GM21526 (cell line): ENCODE data around the gene MTUS2.

Source experiments
- ATAC-seq: cut with Tn5 transposase; IDR thresholded peaks from one replicate; pipeline ENCODE4 v1.9.1; 2021; ENCODE audit warnings: moderate library complexity; ENCODE audit not compliant: unreplicated experiment, low FRiP score

The MTUS2 gene

DNA sequence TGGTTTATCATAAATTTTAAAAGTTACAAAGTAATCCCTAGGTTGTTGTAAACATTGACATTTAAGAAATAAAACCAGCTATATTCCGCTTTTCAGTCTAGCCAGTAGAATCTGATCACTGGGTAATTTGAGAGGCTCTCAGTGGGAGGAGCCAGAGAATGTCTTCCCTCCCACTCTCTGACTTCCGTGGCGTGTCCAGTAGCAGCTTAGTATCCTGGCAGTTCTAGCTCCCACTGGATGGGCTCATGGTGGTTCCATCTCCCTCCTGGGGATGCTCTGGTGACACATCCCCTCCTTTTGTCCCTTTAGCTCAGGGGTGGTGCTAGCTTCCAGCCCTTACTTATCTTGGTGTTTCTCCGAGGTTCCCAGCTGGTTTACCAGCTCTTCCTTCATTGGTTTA lies 34.5 kb downstream of the MTUS2 start:
- ATAC-seq: no peak

DNA sequence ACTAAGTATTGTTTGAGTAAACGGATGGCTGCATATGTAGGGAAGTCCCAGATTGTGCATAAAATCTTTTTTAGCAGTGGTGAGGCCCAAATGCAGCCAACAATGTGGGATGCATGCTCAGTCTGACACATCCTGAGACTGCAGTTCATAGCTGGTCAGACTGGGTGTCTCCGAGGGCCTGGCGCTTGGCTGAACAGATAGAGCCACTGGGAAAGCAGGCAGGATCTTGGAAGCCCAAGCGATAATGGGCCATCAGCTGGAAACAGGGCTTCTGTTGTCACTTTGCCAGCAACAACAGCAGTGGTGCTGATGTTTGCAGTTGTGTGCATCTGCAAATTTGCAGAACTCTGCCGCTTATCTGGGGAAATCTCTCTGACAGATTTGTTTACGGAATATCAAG lies 36.1 kb downstream of the MTUS2 start:
- no peak for ATAC-seq

DNA sequence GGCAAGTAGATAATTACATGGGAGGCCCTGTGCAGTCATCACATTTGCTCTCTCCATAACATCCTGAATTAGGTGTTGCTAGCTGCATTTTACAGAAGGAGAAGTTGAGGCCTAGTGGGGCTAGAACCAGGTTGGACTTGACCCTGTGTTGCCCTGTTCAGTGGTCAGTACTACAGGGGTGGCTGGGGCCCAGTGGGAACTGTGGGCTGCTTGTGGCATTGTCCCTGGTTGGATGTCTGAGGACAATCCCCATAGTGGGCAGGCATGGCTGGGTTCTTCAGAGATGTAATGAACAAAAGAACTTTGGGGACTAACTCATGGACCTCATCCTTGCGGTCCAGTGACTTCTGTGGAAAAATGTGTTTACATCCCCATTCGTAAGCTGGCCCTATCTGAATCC lies 38.9 kb downstream of the MTUS2 start:
- no peak for ATAC-seq

DNA sequence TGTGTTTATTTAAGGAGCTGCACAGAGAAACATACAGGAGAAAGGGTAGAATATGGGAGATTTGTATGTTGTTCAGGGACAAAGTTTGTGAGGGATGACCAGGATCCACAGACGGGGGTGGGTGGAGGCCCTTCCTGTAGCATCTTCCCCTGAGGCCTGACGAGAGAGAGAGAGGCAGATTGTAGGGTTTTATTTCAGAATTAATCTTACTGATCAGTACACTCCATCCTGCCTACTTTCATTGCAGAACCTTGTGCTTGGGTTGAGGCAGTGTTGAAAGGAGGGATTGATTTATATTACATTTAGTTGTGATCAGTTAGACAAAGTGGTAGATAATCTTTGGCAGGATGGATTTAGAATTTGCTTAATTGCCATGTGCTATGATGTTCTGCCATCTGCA lies 39.6 kb downstream of the MTUS2 start:
- ATAC-seq: no peak

DNA sequence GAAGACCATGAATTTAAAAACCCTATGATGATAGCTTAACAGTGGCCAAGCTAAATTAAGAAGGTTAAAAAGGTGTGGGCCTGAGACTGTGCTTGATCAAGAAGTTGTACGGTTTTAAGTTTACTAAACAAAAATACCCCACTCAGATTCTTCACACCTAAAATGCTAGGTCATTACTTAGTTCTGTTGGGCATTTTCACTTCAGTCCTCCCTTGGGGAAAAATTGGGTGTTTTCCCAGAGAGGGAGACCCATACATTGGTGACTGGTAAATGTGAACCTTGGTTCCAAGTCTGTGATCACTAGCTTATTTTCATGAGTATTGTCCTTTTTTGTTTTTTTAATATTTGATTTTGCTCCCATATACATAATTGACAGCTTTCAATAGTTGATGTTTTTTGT lies 44.4 kb downstream of the MTUS2 start:
- ATAC-seq: no peak

DNA sequence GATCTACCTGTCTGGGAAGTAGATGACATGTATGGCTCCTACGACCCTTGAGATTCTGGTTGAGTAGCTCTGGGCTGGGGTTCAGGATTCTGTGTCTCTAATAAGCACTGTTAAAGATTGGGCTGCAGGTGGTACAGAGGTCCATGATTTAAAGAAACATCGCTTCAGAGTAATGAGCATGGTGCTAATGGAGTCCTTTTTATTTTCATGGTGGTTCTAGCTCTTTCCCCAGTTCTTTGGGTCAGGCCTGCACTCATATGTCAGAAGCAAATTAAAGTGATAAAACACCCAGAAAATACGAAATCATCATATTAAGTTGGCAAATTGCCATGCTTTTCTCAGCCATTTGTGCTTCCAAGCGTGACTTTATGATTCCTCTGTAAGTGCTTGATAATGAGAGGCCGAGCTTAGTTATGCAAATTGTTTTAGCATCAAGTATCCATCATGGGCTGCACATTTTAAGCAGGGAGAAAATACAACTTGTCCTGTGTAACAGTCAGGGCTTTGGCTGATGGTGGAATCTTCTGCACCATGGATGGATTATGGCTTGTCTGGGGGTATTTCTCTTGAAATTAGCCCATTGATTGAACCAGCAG lies 45.1 kb downstream of the MTUS2 start:
- no peak for ATAC-seq

DNA sequence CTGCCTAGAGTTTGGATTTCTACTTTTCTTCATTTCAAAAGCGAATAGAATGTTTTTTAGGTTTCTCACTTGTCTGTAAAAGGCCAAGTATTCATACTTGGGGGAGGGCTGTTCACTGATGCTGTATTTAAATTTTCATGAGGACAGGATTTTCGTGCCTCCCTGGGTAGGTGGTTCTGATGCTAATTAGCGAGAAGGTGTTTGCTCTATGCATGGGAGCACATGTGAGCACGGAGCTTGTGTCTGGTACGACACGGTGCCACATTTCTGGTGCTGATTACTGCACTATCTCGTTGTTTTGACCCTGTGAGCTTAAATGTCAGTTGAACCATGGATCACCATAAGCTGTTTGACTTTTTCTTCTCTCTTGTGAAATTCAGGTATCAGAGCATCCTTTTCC lies 45.8 kb downstream of the MTUS2 start:
- ATAC-seq: no peak

DNA sequence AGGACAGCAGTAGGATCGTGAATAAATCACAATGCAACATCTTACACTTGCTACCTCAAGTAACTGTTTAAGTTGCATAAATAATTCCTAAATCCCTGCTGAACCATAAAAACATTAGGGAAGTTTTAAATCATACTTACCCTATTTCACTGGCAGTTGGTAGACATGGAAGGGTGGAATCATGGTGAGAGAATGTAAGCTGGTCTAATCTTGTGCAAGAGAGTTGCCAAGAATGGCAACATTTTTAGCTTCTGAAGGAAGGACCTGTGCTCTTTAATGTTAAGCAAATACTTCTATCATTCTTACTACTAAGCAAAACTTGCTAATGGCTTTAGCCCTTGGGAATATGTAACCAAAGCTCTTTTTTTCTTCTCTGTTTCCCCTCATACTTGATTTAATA lies 46.8 kb downstream of the MTUS2 start:
- ATAC-seq: no peak

DNA sequence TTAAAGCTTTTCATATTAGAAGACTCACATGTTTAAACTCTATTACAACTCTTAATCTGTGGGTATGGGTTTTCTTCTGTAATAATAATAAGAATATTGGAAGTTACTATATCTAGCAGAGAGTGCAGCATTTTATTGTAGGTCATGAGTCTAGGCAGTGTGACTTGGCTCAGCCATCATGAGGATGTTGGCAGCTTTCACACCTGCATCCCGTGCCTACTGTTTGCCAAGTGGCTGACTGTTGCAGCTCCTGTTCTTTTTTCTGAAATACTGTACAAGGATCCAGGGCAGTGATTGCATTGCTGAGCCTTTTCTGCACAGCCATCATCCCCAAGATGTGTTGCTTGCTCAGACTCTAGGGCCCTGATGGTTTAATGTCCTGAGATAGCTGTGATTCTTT lies 47.4 kb downstream of the MTUS2 start:
- ATAC-seq: no peak

DNA sequence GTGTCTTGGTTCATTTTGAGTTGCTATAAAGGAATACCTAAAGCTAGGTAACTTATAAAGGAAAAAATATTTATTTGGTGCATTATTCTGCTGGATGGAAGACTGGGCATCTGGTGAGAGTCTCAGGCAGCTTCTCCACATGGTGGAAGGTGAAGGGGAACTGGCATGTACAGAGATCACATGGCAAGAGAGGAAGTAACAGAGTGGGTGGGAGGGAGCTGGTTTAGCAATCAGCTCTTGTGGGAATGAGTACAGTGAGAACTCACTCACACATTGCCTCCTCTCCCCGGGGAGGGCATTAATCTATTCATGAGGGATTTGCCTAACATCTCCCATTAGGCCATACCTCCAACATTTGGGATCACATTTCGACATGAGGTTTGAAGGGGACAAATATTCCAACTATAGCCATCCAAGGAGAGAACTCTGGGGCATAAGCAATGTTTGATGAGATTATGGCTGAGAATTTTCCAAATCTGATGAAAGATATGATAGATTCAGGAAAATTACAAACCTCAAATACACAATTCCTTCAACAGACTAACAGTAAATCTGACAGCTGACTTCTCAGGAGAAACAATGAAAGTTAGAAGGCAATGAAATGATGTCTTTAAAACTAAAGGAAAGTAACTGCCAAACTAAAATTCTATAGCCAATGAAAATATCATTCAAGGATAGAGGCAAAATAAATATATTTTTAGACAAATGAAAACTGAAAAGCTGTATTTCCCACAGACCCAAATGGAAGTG lies 52.5 kb downstream of the MTUS2 start:
- ATAC-seq: no peak

DNA sequence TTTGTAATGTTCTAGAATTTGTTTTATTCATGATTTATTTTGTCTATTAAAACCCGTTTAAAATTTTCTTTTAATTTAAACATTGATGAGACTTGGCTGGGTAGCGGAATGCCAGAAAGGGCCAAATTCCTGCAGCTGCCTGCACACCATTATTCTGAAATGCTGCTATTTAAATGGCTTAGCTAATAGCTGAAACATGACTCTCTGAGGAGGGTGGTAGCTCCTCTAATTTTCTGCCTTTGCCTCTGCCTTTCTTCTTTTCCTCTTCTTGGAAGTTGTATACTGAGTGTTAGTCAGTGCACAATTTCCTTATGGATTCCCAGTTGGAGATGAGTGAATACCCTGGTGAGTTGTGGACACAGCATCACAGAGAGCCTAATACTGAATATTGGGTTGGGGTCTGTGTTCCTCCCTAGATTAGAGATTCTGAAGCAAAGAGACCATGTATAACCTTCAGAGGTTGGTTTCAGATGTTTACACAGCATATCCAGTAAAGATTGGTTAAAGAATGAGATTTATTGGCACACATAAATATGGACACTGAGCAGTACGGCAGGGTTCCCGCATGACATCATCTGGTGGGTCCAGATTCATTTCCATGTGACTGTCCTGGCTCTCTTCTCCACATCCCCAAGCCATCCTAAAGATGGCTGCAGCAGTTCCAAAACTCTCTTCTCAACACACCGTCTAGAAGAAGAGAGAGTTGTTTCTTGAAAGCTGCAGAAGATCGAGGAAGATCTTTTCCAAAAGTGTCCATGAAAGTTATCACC lies 55.9 kb downstream of the MTUS2 start:
- no peak for ATAC-seq

DNA sequence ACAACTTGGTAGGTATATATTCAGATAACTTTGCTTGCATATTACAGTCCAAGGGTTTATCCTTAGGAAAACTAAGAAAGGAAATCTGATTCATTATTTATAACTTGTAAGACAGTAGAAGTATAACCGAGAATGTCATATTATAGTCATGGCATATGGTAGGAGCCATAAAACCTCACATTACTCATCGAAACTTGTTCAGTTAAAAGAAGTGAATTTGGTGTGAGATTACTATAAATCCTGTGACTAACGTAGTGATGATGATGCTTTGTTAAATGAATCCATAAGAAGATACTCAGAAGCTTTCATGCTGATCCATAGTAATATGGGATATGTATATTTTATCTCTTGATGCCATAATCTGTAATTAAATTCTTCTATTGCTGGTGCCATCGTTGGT lies 57.3 kb downstream of the MTUS2 start:
- no peak for ATAC-seq

DNA sequence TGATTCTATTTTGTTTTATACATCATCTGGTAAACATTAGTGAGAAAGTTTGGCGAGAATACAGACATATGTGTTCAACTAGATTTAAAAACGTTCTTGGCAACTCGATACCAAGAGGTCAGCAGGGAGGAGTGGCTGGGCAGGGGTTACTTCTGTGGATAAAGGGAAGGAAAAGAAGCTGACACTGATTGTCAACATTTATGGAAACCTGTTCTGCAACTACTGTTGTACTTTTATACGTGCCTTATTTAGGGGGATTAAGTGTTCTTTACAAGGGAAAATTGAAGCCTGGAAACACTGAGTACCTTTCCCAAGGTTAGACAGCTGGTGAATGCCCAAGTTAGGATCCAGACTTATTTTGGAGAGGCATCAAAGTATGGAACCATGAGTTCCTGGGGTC lies 65.0 kb downstream of the MTUS2 start:
- ATAC-seq: no peak

DNA sequence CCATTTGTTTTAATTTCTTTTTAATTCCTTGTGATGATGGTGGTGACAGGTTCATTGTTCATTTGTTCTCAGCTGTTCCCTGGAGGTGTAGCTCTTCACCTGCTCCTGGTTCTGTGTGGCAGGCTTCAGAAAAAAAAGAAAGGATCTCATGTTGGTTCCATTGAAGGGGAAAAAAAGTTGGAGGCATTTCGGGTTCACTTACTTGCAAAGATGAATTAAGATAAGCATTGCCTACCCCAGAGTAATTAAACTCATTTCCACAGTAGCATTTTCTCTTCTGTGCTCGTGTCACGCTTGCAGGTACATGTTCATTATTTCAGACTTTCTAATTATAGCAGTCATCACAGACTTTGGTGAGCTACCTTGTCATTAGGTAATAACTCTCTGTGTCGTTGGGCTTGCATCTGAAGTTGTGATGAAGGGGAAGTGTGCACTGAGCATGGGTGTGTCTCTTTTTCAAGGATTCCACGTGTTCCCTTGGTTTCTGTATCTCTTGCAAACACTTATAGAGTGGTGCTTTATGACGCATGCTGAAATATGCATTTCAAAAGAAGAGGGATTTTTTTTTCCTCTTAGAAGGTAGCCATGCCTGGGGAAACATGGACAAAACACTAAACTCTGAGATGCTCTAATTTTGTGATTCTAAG lies 69.1 kb downstream of the MTUS2 start:
- no peak for ATAC-seq

DNA sequence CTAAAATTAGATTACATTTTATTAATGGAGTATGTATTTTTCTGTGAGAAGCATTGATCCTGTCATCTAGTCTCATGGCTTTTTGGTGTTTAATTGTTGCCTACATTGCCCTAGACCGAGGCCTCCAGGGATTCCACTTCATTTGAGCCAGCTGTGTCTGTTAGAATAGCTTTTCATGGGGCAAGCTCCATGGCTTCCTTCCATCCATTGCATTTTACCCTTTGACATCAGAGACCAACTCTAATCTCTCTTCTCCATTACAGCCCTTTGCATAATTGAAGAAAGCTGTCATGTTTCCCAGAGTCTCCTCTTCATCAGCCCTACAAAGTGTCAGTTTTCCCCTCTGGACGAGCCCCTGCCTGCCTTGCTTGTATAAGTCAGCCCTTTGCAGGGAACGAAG lies 70.6 kb downstream of the MTUS2 start:
- ATAC-seq: no peak

DNA sequence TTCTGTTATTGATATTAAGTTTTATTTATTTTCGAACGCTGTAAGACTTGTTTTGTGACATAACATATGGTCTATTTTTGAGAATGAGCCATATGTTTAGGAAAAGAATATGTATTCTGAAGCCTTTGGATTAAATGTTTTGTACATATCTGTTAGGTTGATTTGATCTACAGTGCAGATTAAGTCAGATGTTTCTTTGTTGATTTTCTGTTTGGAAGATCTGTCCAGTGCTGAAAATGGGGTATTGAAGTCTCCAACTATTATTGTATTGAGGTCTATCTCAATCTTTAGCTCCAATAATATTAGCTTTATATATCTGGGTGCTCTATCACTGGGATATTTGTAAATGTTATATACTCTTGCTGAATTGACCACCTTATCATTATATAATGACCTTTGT lies 97.9 kb downstream of the MTUS2 start:
- ATAC-seq: no peak

DNA sequence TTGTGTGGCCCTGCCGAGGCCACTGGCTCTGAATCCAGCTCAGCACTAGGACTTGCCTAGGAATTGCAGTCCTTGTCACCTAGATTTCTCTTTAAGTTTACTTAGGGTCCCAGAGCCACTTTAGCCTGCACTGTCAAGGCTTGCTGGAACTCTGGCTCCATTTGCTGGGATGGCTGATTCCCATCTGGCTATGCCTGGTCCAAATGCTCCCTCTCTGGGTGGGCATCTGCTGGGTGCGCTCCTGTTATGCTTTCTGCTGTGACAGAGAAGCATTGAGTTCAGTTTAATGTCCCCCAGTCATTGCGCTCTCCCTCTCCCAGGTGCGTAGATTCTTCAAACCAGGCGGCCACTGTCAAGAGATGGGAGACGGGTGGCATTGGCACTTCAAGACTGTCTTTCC lies 102.2 kb downstream of the MTUS2 start:
- no peak for ATAC-seq

DNA sequence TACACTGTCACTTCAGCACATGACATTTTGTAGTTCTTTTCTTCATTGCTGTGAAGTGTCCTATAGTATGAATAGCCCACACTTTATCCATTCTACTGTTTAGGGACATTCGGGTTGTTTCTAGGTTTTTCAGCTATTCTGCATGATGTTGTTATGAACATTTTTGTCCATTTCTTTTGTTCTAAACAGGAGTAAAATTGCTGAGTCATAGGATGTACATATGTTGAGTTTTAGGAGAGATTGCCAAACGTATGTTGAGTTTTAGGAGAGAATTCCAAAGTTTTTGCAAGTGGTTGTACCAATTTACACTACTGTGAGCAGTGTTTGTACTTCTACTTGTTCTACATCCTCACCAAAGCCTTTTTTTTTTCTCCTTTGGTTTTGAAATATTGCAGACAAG lies 115.0 kb downstream of the MTUS2 start:
- no peak for ATAC-seq

DNA sequence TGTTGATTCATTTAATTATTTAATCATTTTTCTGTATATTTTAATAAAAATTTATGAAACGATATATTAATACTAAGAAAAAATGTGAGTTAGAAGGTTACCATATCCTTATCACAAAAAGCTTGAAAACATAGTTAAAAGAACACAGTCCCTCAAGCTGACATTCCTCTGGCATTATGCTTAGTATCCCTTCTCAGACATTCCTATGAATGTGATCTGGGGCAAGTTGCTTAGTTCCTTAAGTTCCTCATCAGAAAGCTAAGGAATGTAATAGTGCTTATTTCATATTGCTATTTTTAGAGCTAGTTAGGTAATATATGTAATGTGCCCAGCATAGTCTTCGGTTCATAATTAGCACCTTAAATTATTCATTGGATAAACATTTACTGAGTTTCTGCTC lies 122.8 kb downstream of the MTUS2 start:
- no peak for ATAC-seq

DNA sequence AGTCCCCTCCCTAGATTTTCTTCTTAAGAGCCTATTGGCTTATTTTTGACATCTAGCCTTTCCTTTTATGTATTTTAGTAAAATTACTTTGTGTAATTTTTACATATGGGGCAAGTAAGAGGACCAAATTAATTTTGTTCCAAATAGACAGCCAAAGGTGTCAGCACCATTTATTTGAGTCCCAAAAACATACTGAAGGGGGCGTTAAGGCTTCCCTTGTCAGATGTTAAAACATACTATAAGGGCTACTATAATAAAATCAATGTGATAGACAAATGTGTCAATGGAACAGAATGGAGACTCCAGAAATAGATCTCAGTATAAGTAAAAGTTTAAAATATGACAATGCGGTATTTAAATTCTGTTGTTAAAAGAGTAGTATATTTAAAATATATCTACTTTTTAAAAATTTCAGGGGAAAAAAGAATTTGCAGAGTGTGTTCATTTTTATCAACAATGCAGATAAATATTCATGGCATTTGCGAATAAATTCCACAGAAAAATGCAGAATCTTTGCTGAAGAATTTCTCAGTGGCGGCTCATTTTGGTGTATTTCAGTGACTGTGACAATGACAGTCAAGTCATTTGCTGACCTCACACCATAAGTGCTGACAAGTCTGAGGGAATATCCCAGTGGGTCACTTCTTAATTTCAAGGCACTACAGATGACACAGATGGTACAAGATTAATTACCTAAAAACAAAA lies 133.7 kb downstream of the MTUS2 start:
- no peak for ATAC-seq

DNA sequence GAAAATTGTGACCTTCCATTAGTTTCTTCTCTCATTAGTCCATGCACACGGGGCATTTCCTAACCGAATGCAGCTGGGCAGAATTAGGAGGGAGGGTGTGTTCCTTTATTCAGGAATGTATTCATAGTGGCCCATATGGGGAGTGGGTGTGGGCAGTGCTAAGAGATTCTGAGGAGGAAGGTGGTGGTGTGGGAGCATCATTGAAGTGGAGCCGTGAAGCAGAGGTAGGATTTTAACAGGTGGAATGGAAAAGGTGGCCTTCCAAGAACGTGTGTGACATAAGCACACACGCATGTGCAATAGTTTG lies 134.2 kb downstream of the MTUS2 start:
- no peak for ATAC-seq
